ENCODE results near the gene OR9A2.

OR9A2 gene

GRCh38 chr7:143025371-143025770, 1.6 kb downstream of the OR9A2 start:
- H3K4me1 ChIP-seq (ENCODE audit: control insufficient read depth, low read length), result peaks cover 8% of the 10 kb centered on the region
- H3K4me2 ChIP-seq (ENCODE audit: low read length), result no peak overlapping the region
- no peaks in the 10 kb centered on the region for H3K9me2 ChIP-seq (replicated peaks; ENCODE audit: control insufficient read depth, low read length)
- H4K20me1 ChIP-seq (ENCODE audit: control insufficient read depth, insufficient read depth, low read depth, low read length), result no peaks in the 10 kb centered on the region
- H3K79me2 ChIP-seq (ENCODE audit: control insufficient read depth, low read length), result no peaks in the 10 kb centered on the region
- H3K27me3 ChIP-seq (ENCODE audit: control insufficient read depth, low read length), result no peaks in the 10 kb centered on the region
- H3K36me3 ChIP-seq (ENCODE audit: control insufficient read depth, low read length), result no peaks in the 10 kb centered on the region
- no peak overlapping the region for H3K27ac ChIP-seq (ENCODE audit: low read depth, low read length)
- TF ChIP-seq CTCF (IDR thresholded peaks at IDR 0.05; ENCODE audit: low read depth, low read length, poor library complexity, severe bottlenecking) (no peak), EZH2phosphoT487 (IDR thresholded peaks at IDR 0.05; ENCODE audit: borderline replicate concordance, low read length) (no peak)
- H3K9me3 ChIP-seq (ENCODE audit: control insufficient read depth, insufficient read depth, low read length), result no peaks in the 10 kb centered on the region
- no peak overlapping the region for H3K4me3 ChIP-seq (ENCODE audit: low read length)
- 0 out of 2 replicates have a peak, but pooled peaks cover 2% of the 10 kb centered on the region for H3F3A ChIP-seq (ENCODE audit: control insufficient read depth, insufficient read depth)

GRCh38 chr7:143023047-143023446, 3.9 kb downstream of the OR9A2 start:
- 0 out of 2 replicates have a peak, but pooled peaks cover 2% of the 10 kb centered on the region for H3F3A ChIP-seq (ENCODE audit: control insufficient read depth, insufficient read depth)
- H3K4me3 ChIP-seq (ENCODE audit: low read length), result no peak overlapping the region
- H3K27ac ChIP-seq (ENCODE audit: low read depth, low read length), result no peak overlapping the region
- peaks cover 10% of the 10 kb centered on the region for H3K9me3 ChIP-seq (ENCODE audit: control insufficient read depth, insufficient read depth, low read length)
- no peak overlapping the region for H3K4me2 ChIP-seq (ENCODE audit: low read length)
- no peaks in the 10 kb centered on the region for H4K20me1 ChIP-seq (ENCODE audit: control insufficient read depth, insufficient read depth, low read depth, low read length)
- no peaks in the 10 kb centered on the region for H3K9me2 ChIP-seq (replicated peaks; ENCODE audit: control insufficient read depth, low read length)
- no peaks in the 10 kb centered on the region for H3K79me2 ChIP-seq (ENCODE audit: control insufficient read depth, low read length)
- H3K36me3 ChIP-seq (ENCODE audit: control insufficient read depth, low read length), result peaks cover 13% of the 10 kb centered on the region
- H3K4me1 ChIP-seq (ENCODE audit: control insufficient read depth, low read length), result peaks cover 30% of the 10 kb centered on the region
- H3K27me3 ChIP-seq (ENCODE audit: control insufficient read depth, low read length), result no peaks in the 10 kb centered on the region
- TF ChIP-seq EZH2phosphoT487 (IDR thresholded peaks at IDR 0.05; ENCODE audit: borderline replicate concordance, low read length) (no peak), CTCF (IDR thresholded peaks at IDR 0.05; ENCODE audit: low read depth, low read length, poor library complexity, severe bottlenecking) (no peak)

- Histone ChIP-seq H3K36me3 (ENCODE audit: control insufficient read depth, low read length) (peaks cover 26% of the 10 kb centered on the region), H3K79me2 (ENCODE audit: control insufficient read depth, low read length) (peaks cover 3% of the 10 kb centered on the region; the same call in 1 of the 2 replicates), H3K4me2 (ENCODE audit: low read length) (peak overlapping the region; percentile 12), H3F3A (ENCODE audit: control insufficient read depth, insufficient read depth) (peaks cover 12% of the 10 kb centered on the region), H3K27ac (ENCODE audit: low read depth, low read length) (no peak overlapping the region), H3K4me1 (ENCODE audit: control insufficient read depth, low read length) (peaks cover 72% of the 10 kb centered on the region), H3K9me2 (replicated peaks; ENCODE audit: control insufficient read depth, low read length) (no peaks in the 10 kb centered on the region), H3K4me3 (ENCODE audit: low read length) (no peak overlapping the region), H3K27me3 (ENCODE audit: control insufficient read depth, low read length) (no peaks in the 10 kb centered on the region), H3K9me3 (ENCODE audit: control insufficient read depth, insufficient read depth, low read length) (peaks cover 10% of the 10 kb centered on the region), H4K20me1 (ENCODE audit: control insufficient read depth, insufficient read depth, low read depth, low read length) (no peaks in the 10 kb centered on the region)
- TF ChIP-seq CTCF (IDR thresholded peaks at IDR 0.05; ENCODE audit: low read depth, low read length, poor library complexity, severe bottlenecking) (no peak), EZH2phosphoT487 (IDR thresholded peaks at IDR 0.05; ENCODE audit: borderline replicate concordance, low read length) (no peak)
Measured at GRCh38 chr7:143018931-143019330, 8.0 kb downstream of the OR9A2 start.
